SHP77 treated with DMSO at 0.1 percent for 48 hours (cell line): ENCODE measurements around the gene ZNF169.
"Not testable (repeated sequence)": the region's sequence is repeated elsewhere in the genome, so short reads cannot be mapped to it uniquely, and the experiment has no call there.

Experiments
- DNase-seq: peaks from one replicate; lab custom pipeline; 2025; lab: John Stamatoyannopoulos, UW

ZNF169 gene

GRCh38 chr9:94287877-94288513 is 28.9 kb downstream of the ZNF169 start:
- no peak for DNase-seq

- no peak for DNase-seq
Measured at GRCh38 chr9:94289691-94290090, 30.6 kb downstream of the ZNF169 start.

- no peak for DNase-seq
Measured at GRCh38 chr9:94298949-94299599, 40.0 kb downstream of the ZNF169 start.

- DNase-seq = no peak
Measured at GRCh38 chr9:94300470-94301301, 41.6 kb downstream of the ZNF169 start.

DNA sequence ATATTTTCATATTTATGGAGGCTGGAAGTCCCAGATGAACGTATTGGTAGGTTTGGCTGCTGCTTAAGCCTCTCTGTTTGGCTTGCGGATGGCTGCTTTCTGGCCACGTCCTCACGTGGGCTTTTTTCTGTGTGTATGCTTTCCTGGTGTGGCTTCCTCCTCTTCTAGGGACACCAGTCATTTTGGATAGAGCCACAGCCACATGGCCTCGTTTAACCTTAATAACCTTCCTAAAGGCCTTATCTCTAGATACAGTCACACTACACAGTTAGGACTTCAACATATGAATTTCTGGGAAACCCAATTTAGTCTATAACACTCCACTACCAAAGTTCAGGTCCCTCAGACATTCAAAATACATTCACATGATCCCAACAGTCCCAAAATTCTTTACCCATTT is 42.5 kb downstream of the ZNF169 start:
- no peak for DNase-seq

- no peak for DNase-seq
Measured at GRCh38 chr9:94302426-94302825, 43.3 kb downstream of the ZNF169 start.

DNA sequence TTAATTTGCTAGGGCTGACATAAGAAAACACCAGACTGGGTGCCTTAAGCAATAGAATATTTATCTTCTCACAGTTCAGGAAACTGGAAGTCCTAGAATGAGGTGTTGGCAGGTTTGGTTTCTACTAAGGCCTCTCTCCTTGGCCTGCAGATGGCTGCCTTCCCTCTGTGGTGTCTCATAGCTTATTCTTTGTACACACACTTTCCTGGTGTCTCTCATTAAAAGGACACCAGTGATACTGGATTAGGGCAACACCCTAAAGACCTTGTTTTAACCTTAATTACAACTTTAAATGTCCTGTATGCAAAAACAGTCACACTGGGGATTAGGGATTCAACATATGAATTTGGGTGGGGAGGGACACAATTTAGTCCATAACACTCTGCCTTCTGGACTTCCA is 44.2 kb downstream of the ZNF169 start:
- no peak for DNase-seq

DNA sequence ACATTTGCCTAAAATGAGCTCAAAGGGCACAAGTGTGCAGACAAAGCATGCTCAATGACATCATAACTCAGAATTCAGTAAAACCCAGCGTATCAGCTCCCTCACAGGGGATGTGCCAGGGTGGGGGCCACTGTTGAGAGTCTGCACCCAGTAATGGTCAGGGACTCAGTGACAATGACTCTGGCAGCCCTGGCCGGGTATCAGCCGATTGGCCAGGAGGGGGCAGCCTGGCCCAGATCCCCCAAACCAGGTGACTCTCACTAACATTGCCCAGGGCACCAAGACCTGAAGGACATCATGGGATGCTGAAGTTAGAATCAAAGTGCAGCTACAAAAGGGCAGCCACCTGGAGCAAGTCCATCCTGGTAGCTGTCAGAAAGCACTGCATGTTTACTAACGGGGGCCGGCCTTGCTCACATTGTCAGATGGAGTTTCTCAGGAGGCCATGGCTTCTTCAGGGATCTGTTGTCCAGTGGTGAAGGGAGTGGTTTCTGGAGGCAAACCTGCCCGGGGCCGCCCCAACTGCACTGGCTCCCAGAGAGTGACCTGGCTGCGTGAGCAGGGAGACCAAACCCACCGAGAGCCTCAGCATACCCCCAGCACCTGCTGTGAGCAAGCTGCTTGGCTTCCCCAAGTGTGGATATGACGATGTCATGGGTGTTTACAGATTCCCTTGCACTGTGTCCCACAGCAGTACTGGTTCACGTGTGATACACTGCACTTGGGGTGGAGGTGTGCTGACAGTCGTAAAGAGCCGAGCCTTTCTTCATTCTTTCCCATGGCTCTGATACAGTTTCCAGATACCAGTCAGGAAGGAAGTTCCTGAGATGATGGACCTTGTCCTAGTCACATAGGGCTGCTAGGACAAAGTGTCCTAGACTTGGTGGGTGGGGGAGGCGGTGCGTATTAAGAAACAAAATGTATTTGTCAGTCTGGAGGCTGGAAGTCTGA is 56.2 kb downstream of the ZNF169 start:
- DNase-seq = not testable (repeated sequence)

DNA sequence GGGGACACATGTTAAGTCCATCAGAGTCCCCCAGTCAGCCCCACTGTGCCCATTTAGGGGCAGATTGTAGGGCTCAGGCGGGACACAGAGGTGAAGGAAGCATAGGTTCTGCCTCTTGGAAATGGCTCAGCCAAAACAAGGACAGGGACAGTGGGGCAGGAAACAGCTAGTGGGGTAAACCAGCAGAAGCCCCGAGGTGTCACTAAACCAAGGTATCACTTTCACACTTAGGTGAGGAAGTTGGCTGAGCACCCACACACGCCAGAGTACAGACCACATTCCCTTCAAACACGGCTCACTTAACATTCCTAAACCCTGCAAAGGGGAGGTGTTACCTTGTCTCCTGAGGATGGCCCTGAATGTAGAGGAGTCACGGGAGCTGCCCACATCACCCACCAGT is 57.1 kb downstream of the ZNF169 start:
- DNase-seq = not testable (repeated sequence)

DNA sequence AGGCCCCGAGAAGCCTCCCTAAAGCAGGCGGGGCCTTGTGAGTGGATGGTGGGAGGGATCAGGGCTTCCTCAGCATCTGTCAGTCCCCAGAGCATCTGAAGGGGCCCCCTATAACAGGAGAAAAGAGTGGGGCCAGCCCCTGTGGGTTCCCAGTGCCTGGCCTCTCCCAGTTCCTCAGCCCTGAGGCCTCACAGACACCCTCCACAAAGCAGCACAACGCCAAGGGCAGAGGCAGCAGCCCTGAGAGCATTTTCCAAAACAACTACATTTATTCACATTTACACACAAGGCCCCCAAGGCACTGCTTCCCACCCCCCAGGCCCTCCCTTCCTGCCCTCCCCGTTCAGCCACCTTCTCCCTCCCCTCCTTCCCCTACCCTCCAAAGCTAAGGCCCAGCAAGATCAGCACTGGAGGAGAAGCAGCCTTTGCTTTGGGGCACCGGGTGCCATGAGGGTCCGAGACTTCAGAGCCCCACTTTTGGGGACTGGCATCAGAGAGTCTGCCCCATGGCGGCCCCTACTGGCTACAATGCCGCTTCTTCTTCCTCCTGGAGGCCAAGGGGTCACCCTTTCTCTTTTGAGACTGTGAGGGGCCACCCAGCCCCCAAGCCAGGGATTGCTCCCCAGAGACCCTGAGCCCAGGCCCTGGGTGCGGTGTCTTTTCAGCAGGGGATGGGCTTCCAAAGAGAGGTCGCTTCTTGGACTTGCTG is 59.0 kb downstream of the ZNF169 start:
- DNase-seq = not testable (repeated sequence)

DNA sequence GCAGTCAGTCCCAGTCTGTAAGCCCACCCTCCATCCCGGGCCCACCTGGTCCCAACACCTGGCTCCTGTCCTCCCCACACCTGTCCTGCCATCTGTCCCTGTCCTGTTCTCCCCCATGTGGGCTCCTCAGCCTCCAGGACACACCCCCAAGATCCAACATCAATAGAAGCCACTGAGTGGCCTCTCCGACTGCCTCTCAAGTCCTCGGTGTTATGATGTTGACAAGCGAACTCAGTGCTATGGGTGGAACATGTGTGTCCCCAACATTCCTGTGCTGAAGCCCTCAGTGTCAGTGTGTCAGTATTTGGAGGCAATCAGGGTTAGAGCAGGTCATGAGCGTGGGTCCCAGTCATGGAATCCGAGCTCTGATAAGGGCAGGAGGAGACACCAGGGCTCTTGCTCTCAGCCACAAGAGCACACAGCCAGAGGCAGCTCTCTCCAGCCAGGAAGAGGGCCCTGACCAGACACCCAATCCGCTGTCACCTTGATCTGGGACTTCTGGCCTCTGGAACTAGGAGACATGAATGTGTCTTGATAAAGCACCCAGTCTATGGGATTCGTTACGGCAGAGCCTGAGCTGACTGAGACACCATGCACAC is 63.3 kb downstream of the ZNF169 start:
- not testable (repeated sequence) for DNase-seq

DNA sequence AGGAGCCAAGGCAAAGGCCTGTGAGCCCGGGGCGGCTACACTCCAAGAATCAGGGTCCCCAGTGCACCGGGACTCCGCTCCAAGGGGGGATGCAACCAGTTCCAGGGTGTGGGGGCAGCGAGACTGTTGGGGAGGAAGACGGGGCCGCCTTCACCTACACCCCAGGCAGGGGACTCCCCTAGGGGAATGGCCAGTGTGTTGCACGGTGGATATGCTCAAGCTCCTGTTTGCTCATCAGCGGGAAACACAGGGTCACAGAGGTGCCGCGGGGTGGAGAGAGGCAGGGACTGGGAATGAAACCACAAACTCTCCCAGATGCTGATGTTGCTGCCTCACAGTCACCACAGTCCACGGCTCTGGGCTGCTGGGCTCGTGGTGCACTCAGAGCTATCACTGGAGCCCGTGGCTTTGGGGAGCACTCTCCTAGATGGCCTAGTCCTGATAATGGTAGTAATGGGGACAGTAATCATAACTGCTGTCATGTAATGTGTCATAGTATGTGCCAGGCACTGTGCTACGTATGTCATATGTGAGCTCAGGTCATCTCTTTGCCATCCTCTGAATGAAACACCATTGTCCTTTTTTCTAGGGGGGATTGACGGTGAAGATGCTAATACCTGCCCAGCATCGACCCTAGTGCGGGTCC is 64.2 kb downstream of the ZNF169 start:
- DNase-seq = not testable (repeated sequence)

DNA sequence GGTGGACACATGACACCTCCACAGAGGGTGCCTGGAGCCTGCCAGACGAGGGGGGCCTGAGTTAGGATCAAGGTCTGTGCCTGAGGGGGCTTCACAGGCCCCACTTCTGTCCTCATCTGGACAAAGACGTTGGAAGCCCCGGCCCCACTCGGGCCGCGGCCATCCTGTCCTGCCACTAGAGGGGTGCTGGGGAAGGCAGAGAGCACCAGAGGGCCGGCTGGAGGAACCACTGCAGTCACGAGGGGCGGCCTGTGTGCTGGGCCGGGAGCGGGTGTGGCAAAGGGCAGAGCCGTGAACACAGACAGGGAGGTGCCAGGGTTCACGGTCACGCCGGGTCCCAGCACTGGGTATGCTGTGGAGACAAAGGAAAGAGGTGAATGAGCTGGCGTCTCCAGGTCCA is 66.5 kb downstream of the ZNF169 start:
- not testable (repeated sequence) for DNase-seq

DNA sequence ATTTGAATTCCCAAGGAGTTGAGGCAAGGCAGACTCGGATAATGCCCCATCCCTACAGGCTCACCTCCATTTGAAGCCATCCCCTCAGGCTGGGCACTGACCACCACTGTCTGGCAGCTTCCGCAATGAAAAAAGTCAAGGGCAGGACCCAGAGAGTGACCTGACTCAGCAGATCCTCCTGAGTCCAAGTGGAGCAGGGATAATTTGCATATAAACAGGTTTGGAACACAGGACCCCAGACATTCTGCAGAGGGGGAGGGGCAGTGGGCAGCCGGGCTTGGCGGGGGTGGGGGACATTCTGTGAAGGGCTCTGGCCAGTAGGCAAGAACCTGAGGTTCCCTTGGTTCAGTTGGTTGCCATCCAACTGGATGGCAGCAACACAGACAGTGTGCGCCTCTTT is 69.4 kb downstream of the ZNF169 start, which contains the start of gene NUTM2F:
Gene NUTM2F (minus strand): TSS at position 101 of the 400 bp plus-strand sequence. CDS start 21 bp downstream, at position 80.
- not testable (repeated sequence) for DNase-seq

DNA sequence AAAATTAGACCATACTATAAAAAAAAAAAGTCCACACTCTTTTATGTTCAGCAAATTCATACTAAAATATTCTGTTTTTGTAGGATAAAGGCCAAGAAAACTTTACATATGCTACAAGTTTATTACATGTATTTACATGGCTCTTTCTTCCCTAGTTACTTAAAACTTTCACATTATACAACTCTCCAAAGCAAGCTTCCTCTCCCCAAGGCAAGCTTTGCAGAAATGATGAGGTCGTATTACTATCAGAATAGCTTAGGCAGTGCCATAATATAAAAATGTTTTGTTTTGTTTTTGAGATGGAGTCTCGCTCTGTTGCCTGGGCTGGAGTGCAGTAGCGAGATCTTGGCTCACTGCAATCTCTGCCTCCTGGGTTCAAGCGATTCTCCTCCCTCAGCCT is 77.3 kb downstream of the ZNF169 start:
- DNase-seq = not testable (repeated sequence)

DNA sequence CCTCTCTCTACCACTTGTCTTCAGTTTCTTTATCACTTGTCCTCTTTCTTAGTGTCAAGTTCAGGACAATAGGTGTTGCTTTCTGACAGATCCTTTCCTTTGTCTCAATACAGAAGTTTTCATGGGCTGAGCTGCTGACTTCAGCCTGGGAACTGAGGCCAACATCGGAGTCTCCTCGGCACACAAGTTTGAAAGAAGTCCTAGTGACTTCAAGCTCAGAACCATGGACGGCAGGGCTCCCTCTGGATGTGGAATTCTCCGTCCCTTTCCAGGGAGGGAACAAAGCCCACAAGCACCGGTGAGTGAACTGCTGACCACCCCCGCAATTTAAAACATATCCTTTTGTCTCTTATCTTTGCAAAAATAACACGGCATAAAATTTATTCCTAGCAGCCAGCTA is 79.6 kb downstream of the ZNF169 start:
- not testable (repeated sequence) for DNase-seq

DNA sequence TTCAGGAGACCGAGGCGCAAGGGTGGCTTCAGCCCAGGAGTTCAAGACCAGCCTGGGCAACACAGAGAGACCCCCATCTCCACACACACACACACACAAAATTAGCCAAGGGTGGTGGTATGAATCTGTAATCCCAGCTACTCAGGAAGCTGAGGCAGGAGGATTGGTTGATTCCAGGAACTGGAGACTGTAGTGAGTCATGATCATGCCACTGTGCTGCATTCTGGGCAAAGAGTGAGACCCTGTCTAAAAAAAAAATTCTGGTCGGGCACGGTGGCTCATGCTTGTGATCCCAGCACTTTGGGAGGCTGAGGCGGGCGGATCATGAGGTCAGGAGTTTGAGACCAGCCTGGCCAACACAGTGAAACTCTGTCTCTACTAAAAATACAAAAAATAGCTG is 80.6 kb downstream of the ZNF169 start:
- DNase-seq = not testable (repeated sequence)

GRCh38 chr9:94340750-94341149 is 81.7 kb downstream of the ZNF169 start:
- not testable (repeated sequence) for DNase-seq

- DNase-seq = not testable (repeated sequence)
Measured at GRCh38 chr9:94341703-94342102, 82.6 kb downstream of the ZNF169 start.

DNA sequence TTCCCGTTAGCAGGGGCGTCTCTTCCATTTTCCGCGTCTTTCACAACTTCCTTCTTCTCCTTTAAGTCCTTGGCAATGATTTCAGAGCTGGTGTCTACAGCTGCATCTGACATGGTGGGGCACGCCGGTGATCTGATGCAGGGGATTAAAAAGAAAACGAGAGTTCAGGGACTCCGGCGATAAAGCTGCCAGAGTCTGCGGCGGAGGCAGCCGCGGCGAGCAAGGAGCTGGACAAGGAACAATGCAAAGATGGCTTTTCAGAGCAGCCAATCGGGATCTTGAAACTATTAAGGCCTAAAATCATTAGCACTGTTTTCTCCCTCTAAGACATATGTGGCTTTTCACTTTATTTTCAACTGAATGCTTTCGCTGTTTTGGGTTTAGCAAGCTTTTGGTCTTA is 88.4 kb downstream of the ZNF169 start:
- DNase-seq = not testable (repeated sequence)
